Smooth muscle cell (in vitro differentiated cells): Measurements from ENCODE around the gene PAXIP1. TPM values are rescaled to one million over a fixed set of nuclear protein-coding genes. Genes with fewer than 3 reads are reported as not detected.

Experiments
- DNase-seq: peaks from one replicate; lab custom pipeline; 2025; ENCODE audit not compliant: unreplicated experiment; lab: John Stamatoyannopoulos, UW
- H2AFZ ChIP-seq: fragments of 200-600 bp; sonication (generic); 2 replicates; pipeline ENCODE4 v1.6.0; 2016; ENCODE audit warnings: antibody characterized with exemption, low read depth, mild to moderate bottlenecking
- H3F3A ChIP-seq: fragments of 200-600 bp; sonication (generic); 2 replicates; pipeline ENCODE4 v1.6.0; 2017; ENCODE audit warnings: antibody characterized with exemption, low read depth
- H3K27ac ChIP-seq: fragments of 200-600 bp; sonication (generic); 2 replicates; pipeline ENCODE4 v1.5.1; 2016; ENCODE audit warnings: low read depth, mild to moderate bottlenecking
- H3K27me3 ChIP-seq: fragments of 200-600 bp; sonication (generic); 2 replicates; pipeline ENCODE4 v1.6.1; 2016; ENCODE audit warnings: low read depth, mild to moderate bottlenecking
- H3K36me3 ChIP-seq: fragments of 200-600 bp; sonication (generic); 2 replicates; pipeline ENCODE4 v1.5.1; 2016; ENCODE audit warnings: low read depth
- H3K4me1 ChIP-seq: fragments of 200-600 bp; sonication (generic); 2 replicates; pipeline ENCODE4 v1.5.1; 2016; ENCODE audit warnings: low read depth
- H3K4me2 ChIP-seq: fragments of 200-600 bp; sonication (generic); 2 replicates; pipeline ENCODE4 v1.6.0; 2016; ENCODE audit warnings: mild to moderate bottlenecking
- H3K4me3 ChIP-seq: fragments of 200-600 bp; sonication (generic); 2 replicates; pipeline ENCODE4 v1.5.1; 2016; ENCODE audit warnings: mild to moderate bottlenecking
- H3K79me2 ChIP-seq: fragments of 200-600 bp; sonication (generic); 2 replicates; pipeline ENCODE4 v1.6.0; 2016; ENCODE audit warnings: low read depth, mild to moderate bottlenecking
- H3K9ac ChIP-seq: fragments of 200-600 bp; sonication (generic); 2 replicates; pipeline ENCODE4 v1.6.0; 2016; ENCODE audit warnings: low read depth
- H3K9me3 ChIP-seq: fragments of 200-600 bp; sonication (generic); replicated peaks from 2 replicates; pipeline ENCODE4 v1.5.1; 2016; ENCODE audit warnings: low read depth
- H4K20me1 ChIP-seq: fragments of 200-600 bp; sonication (generic); 2 replicates; pipeline ENCODE4 v1.6.0; 2016; ENCODE audit warnings: low read depth
- CTCF ChIP-seq: fragments of 200-600 bp; sonication (generic); IDR thresholded peaks from 2 replicates; pipeline ENCODE4 v1.5.1; 2017; ENCODE audit warnings: borderline replicate concordance, mild to moderate bottlenecking, antibody characterized with exemption; ENCODE audit not compliant: insufficient read depth, poor library complexity, severe bottlenecking
- WGBS: methylation state at CpG from one replicate; pipeline ENCODE4 v1.1.7; 2016; ENCODE audit warnings: low lambda C conversion rate; 5-methylcytosine and 5-hydroxymethylcytosine counted together
- polyA plus RNA-seq: library from polyadenylated mRNA; unstranded; fragments of >200 nt; fragmentation: Nextera tagmentation; extraction: Ambion mirVana; gene quantifications from 2 replicates; pipeline ENCODE4 v1.2.1, GENCODE V29; 2016
- total RNA-seq: library from RNA; depleted of rRNA; stranded (reverse); fragments of >200 nt; gene quantifications from 2 replicates; pipeline ENCODE4 v1.2.3, GENCODE V29; 2014

The PAXIP1 gene
- total and polyA plus RNA-seq, 2 experiments from 2014 or later = 1.8 to 7.1 TPM

- Histone ChIP-seq H3K36me3 (no peaks in the 10 kb centered on the region), H3K9ac (no peak overlapping the region), H3K4me3 (no peak overlapping the region), H2AFZ (no peak overlapping the region), H3F3A (no peaks in the 10 kb centered on the region), H3K27ac (no peak overlapping the region), H3K4me1 (peaks cover 4% of the 10 kb centered on the region), H3K79me2 (peaks cover 4% of the 10 kb centered on the region), H3K9me3 (no peaks in the 10 kb centered on the region), H4K20me1 (no peaks in the 10 kb centered on the region), H3K27me3 (no peaks in the 10 kb centered on the region), H3K4me2 (no peak overlapping the region)
- no peak for DNase-seq
- 77% methylated on average over 3 of the region's 3 CpGs for WGBS
- TF ChIP-seq CTCF = peak; percentile 29
These were observed 6.7 kb upstream of the PAXIP1 start for GRCh38 chr7:155009570-155010157.

DNA sequence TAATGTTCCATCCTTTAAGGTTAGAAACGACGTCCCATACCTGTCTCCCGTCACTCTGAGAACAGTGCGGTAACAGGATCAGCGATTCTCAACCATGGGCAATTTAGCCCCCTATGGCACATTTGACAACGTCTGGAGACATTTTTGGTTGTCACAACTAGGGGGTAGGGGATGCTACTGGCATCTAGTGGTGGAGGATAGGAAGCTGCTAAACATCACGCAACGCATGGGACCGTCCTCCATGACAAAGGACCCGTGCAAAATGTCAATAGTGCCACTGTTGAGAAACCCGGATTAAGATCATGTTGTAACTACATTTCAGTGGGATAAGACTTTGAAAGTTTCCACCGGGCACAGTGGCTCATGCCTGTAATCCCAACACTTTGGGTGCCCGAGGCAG is 5.0 kb upstream of the PAXIP1 start:
- no peak for DNase-seq
- no peaks in the 10 kb centered on the region for H3K27me3 ChIP-seq
- H3K27ac ChIP-seq = no peak overlapping the region
- H3K4me2 ChIP-seq = no peak overlapping the region
- 53% methylated on average over 13 of the region's 13 CpGs for WGBS
- no peaks in the 10 kb centered on the region for H3F3A ChIP-seq
- no peak overlapping the region for H3K9ac ChIP-seq
- peak; percentile 8 for TF ChIP-seq CTCF
- H4K20me1 ChIP-seq = no peaks in the 10 kb centered on the region
- H3K9me3 ChIP-seq = no peaks in the 10 kb centered on the region
- H3K4me1 ChIP-seq = peaks cover 6% of the 10 kb centered on the region
- H2AFZ ChIP-seq = no peak overlapping the region
- peaks cover 6% of the 10 kb centered on the region for H3K79me2 ChIP-seq
- no peaks in the 10 kb centered on the region for H3K36me3 ChIP-seq
- H3K4me3 ChIP-seq = no peak overlapping the region

GRCh38 chr7:155003376-155004214 is 671 bp upstream of the PAXIP1 start:
- Histone ChIP-seq H4K20me1 (peaks cover 20% of the 10 kb centered on the region), H2AFZ (peak overlapping the region; percentile 96), H3K79me2 (peaks cover 22% of the 10 kb centered on the region), H3K9ac (peak overlapping the region; percentile 98), H3K27ac (peak overlapping the region; percentile 93), H3K9me3 (no peaks in the 10 kb centered on the region), H3K4me1 (peaks cover 6% of the 10 kb centered on the region), H3F3A (no peaks in the 10 kb centered on the region), H3K4me3 (peak overlapping the region; percentile 95), H3K4me2 (peak overlapping the region; percentile 96), H3K27me3 (no peaks in the 10 kb centered on the region), H3K36me3 (no peaks in the 10 kb centered on the region)
- TF ChIP-seq CTCF = no peak
- peak; percentile 75 for DNase-seq
- under 1% methylated on average over 38 of the region's 78 CpGs for WGBS
